ENCODE measurements around the gene MS4A7.

The MS4A7 gene

DNA sequence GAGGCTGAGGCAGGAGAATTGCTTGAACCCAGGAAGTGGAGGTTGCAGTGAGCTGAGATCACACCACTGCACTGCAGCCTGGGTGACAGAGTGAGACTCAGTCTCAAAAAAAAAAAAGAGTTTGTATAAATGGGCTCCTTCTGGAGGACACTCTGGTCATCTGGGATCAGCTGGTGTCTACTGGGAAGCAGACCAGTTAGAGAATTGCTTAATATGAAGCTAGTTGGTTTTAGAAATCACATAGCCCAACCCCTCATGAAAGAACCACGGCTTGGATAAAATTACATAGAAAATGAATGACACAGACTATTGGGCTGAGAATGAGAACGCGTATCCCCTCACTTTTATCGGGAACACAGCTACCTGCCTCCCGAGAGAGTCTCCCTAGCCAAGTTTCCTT lies 14.7 kb downstream of the MS4A7 start:
- no peaks in the 10 kb centered on the region for H3K36me3 ChIP-seq (ENCODE audit: control insufficient read depth in 2 of 2, insufficient read depth in 2 of 2, low read length in 2 of 2)
- H3K27ac ChIP-seq (ENCODE audit: low read depth in 2 of 2, low read length in 2 of 2), result no peak overlapping the region
- no peak overlapping the region for H3K9ac ChIP-seq (ENCODE audit: low read depth in 1 of 2, low read length in 2 of 2)
- no peak overlapping the region for H3K4me3 ChIP-seq (ENCODE audit: low read length in 2 of 2)
- no peaks in the 10 kb centered on the region for H3K4me1 ChIP-seq (ENCODE audit: control insufficient read depth in 2 of 2, insufficient read depth in 2 of 2, low read length in 2 of 2)
- H3K27me3 ChIP-seq (ENCODE audit: control insufficient read depth in 2 of 2, insufficient read depth in 2 of 2, low read length in 2 of 2), result no peaks in the 10 kb centered on the region
- H3K9me3 ChIP-seq (ENCODE audit: control insufficient read depth in 2 of 2, low read length in 2 of 2), result no peaks in the 10 kb centered on the region

- no peaks in the 10 kb centered on the region for H3K4me1 ChIP-seq (ENCODE audit: control insufficient read depth in 2 of 2, insufficient read depth in 2 of 2, low read length in 2 of 2)
- no peaks in the 10 kb centered on the region for H3K27me3 ChIP-seq (ENCODE audit: control insufficient read depth in 2 of 2, insufficient read depth in 2 of 2, low read length in 2 of 2)
- no peak overlapping the region for H3K27ac ChIP-seq (ENCODE audit: low read depth in 2 of 2, low read length in 2 of 2)
- H3K9ac ChIP-seq (ENCODE audit: low read depth in 1 of 2, low read length in 2 of 2), result no peak overlapping the region
- H3K36me3 ChIP-seq (ENCODE audit: control insufficient read depth in 2 of 2, insufficient read depth in 2 of 2, low read length in 2 of 2), result no peaks in the 10 kb centered on the region
- H3K4me3 ChIP-seq (ENCODE audit: low read length in 2 of 2), result no peak overlapping the region
- no peaks in the 10 kb centered on the region for H3K9me3 ChIP-seq (ENCODE audit: control insufficient read depth in 2 of 2, low read length in 2 of 2)
Observed at GRCh38 chr11:60394666-60395380, 16.5 kb downstream of the MS4A7 start.

DNA sequence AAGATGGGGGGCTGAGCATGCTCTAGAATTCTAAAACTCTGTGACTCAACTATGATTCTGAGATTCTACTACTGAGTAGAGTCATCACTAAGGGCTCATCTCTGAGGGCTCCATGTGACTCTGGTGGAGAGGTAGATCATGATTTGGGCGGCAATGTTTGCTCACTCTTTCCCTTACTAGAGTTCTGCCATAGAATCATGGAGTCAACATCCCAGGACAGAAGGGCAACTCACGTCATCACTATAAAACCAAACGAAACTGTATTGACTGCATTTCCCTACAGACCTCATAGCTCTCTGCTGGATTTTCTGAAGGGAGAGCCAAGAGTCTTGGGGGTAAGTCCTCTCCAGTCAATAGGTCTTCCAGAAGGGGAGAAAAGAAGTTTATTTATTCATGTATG lies 18.1 kb downstream of the MS4A7 start, which contains the start of gene MS4A14:
Gene MS4A14, plus strand, starts transcription at position 78 of the 400 bp plus-strand sequence. Its CDS starts 120 bp downstream, at position 198.
- Histone ChIP-seq H3K36me3 (ENCODE audit: control insufficient read depth in 2 of 2, insufficient read depth in 2 of 2, low read length in 2 of 2) (no peaks in the 10 kb centered on the region), H3K4me1 (ENCODE audit: control insufficient read depth in 2 of 2, insufficient read depth in 2 of 2, low read length in 2 of 2) (no peaks in the 10 kb centered on the region), H3K27ac (ENCODE audit: low read depth in 2 of 2, low read length in 2 of 2) (no peak within 1 kb of the TSS), H3K4me3 (ENCODE audit: low read length in 2 of 2) (no peak within 1 kb of the TSS), H3K9me3 (ENCODE audit: control insufficient read depth in 2 of 2, low read length in 2 of 2) (no peaks in the 10 kb centered on the region), H3K27me3 (ENCODE audit: control insufficient read depth in 2 of 2, insufficient read depth in 2 of 2, low read length in 2 of 2) (no peaks in the 10 kb centered on the region), H3K9ac (ENCODE audit: low read depth in 1 of 2, low read length in 2 of 2) (no peak within 1 kb of the TSS)

- Histone ChIP-seq H3K9me3 (ENCODE audit: control insufficient read depth in 2 of 2, low read length in 2 of 2) (no peaks in the 10 kb centered on the region), H3K4me1 (ENCODE audit: control insufficient read depth in 2 of 2, insufficient read depth in 2 of 2, low read length in 2 of 2) (no peaks in the 10 kb centered on the region), H3K27ac (ENCODE audit: low read depth in 2 of 2, low read length in 2 of 2) (no peak overlapping the region), H3K9ac (ENCODE audit: low read depth in 1 of 2, low read length in 2 of 2) (no peak overlapping the region), H3K4me3 (ENCODE audit: low read length in 2 of 2) (no peak overlapping the region), H3K36me3 (ENCODE audit: control insufficient read depth in 2 of 2, insufficient read depth in 2 of 2, low read length in 2 of 2) (no peaks in the 10 kb centered on the region), H3K27me3 (ENCODE audit: control insufficient read depth in 2 of 2, insufficient read depth in 2 of 2, low read length in 2 of 2) (no peaks in the 10 kb centered on the region)
Observed at GRCh38 chr11:60396799-60397198, 18.5 kb downstream of the MS4A7 start.

DNA sequence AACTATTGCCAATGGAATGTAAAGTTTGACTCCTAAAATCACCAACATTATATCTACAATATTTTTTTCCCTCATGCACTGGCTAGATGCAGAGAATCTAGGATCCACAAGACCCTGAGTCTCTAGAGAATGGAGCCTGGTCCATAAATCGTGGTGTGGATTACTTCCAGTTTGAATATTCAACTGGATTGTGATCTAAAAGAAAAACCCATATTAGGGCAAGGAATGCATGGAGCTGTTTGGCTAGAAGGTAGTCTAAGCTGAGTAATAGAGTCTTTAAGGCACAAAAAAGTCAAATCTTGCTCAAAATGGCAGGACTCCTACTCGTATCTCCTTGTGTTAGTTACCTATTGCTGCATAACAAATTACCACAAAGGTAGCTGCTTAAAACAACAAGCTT lies 41.7 kb downstream of the MS4A7 start:
- Histone ChIP-seq H3K27me3 (ENCODE audit: control insufficient read depth in 2 of 2, insufficient read depth in 2 of 2, low read length in 2 of 2) (no peaks in the 10 kb centered on the region), H3K36me3 (ENCODE audit: control insufficient read depth in 2 of 2, insufficient read depth in 2 of 2, low read length in 2 of 2) (no peaks in the 10 kb centered on the region), H3K27ac (ENCODE audit: low read depth in 2 of 2, low read length in 2 of 2) (no peak overlapping the region), H3K4me1 (ENCODE audit: control insufficient read depth in 2 of 2, insufficient read depth in 2 of 2, low read length in 2 of 2) (no peaks in the 10 kb centered on the region), H3K9me3 (ENCODE audit: control insufficient read depth in 2 of 2, low read length in 2 of 2) (no peaks in the 10 kb centered on the region), H3K4me3 (ENCODE audit: low read length in 2 of 2) (no peak overlapping the region), H3K9ac (ENCODE audit: low read depth in 1 of 2, low read length in 2 of 2) (no peak overlapping the region)

- H3K9me3 ChIP-seq (ENCODE audit: control insufficient read depth in 2 of 2, low read length in 2 of 2), result no peaks in the 10 kb centered on the region
Observed at GRCh38 chr11:60422609-60423008, 44.3 kb downstream of the MS4A7 start.

GRCh38 chr11:60428517-60428916 lies 50.2 kb downstream of the MS4A7 start:
- Histone ChIP-seq H3K36me3 (ENCODE audit: control insufficient read depth in 2 of 2, insufficient read depth in 2 of 2, low read length in 2 of 2) (no peaks in the 10 kb centered on the region), H3K4me3 (ENCODE audit: low read length in 2 of 2) (no peak overlapping the region), H3K27ac (ENCODE audit: low read depth in 2 of 2, low read length in 2 of 2) (no peak overlapping the region), H3K4me1 (ENCODE audit: control insufficient read depth in 2 of 2, insufficient read depth in 2 of 2, low read length in 2 of 2) (no peaks in the 10 kb centered on the region), H3K27me3 (ENCODE audit: control insufficient read depth in 2 of 2, insufficient read depth in 2 of 2, low read length in 2 of 2) (peaks cover 0 to 7% of the 10 kb centered on the region in 2 donors), H3K9me3 (ENCODE audit: control insufficient read depth in 2 of 2, low read length in 2 of 2) (no peaks in the 10 kb centered on the region), H3K9ac (ENCODE audit: low read depth in 1 of 2, low read length in 2 of 2) (no peak overlapping the region)

More at GRCh38 chr11:60422609-60423008, 44.3 kb downstream of the MS4A7 start:
- Histone ChIP-seq H3K4me1 (ENCODE audit: control insufficient read depth in 2 of 2, insufficient read depth in 2 of 2, low read length in 2 of 2) (no peaks in the 10 kb centered on the region), H3K27me3 (ENCODE audit: control insufficient read depth in 2 of 2, insufficient read depth in 2 of 2, low read length in 2 of 2) (no peaks in the 10 kb centered on the region), H3K27ac (ENCODE audit: low read depth in 2 of 2, low read length in 2 of 2) (no peak overlapping the region), H3K36me3 (ENCODE audit: control insufficient read depth in 2 of 2, insufficient read depth in 2 of 2, low read length in 2 of 2) (no peaks in the 10 kb centered on the region), H3K4me3 (ENCODE audit: low read length in 2 of 2) (no peak overlapping the region), H3K9ac (ENCODE audit: low read depth in 1 of 2, low read length in 2 of 2) (no peak overlapping the region)

DNA sequence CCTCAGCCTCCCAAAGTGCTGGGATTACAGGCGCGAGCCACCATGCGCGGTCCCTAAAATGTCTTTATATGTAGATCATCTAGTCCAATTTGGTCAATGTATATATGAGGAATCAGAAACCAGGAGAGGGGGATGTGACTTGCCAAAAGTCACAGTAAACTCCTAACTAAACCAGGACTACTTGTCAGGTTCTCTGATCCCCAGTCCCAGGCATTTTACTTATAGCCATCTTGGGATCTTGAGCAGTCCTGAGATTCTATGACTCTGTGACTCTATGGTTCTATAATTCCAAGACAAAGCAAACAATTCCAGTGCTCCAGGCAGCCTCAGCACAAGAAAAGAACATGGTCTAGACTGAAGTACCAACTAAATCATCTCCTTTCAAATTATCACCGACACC lies 50.9 kb downstream of the MS4A7 start, which contains the start of gene MS4A5:
Gene MS4A5, plus strand, starts transcription at position 301 of the 400 bp plus-strand sequence. CDS start 103 bp downstream, outside the sequence.
- no peak within 1 kb of the TSS for H3K4me3 ChIP-seq (ENCODE audit: low read length in 2 of 2)
- H3K9me3 ChIP-seq (ENCODE audit: control insufficient read depth in 2 of 2, low read length in 2 of 2), result no peaks in the 10 kb centered on the region
- H3K9ac ChIP-seq (ENCODE audit: low read depth in 1 of 2, low read length in 2 of 2), result no peak within 1 kb of the TSS
- H3K27ac ChIP-seq (ENCODE audit: low read depth in 2 of 2, low read length in 2 of 2), result no peak within 1 kb of the TSS
- peaks cover 0 to 7% of the 10 kb centered on the region in 2 donors for H3K27me3 ChIP-seq (ENCODE audit: control insufficient read depth in 2 of 2, insufficient read depth in 2 of 2, low read length in 2 of 2)
- H3K36me3 ChIP-seq (ENCODE audit: control insufficient read depth in 2 of 2, insufficient read depth in 2 of 2, low read length in 2 of 2), result no peaks in the 10 kb centered on the region
- no peaks in the 10 kb centered on the region for H3K4me1 ChIP-seq (ENCODE audit: control insufficient read depth in 2 of 2, insufficient read depth in 2 of 2, low read length in 2 of 2)

DNA sequence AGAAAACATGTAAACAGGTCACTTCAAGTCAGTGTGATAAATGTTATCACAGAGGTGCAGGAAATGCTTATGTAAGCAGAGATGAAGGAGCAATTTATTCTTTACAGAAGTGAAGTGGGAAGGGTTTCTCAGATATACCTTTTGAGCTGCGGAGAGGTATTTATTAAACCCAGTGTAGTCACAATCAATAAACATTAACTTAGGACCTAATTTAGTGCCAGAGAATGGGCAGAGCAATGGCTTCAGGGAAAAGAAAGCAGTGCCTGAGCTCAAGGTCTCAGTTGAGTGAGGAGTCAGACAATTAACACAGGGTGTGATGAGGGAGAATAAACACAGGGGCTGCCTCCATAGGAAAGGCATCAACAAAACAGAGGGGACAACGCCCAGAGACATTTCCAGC lies 52.9 kb downstream of the MS4A7 start:
- Histone ChIP-seq H3K9me3 (ENCODE audit: control insufficient read depth in 2 of 2, low read length in 2 of 2) (no peaks in the 10 kb centered on the region), H3K9ac (ENCODE audit: low read depth in 1 of 2, low read length in 2 of 2) (no peak overlapping the region), H3K27me3 (ENCODE audit: control insufficient read depth in 2 of 2, insufficient read depth in 2 of 2, low read length in 2 of 2) (peaks cover 0 to 7% of the 10 kb centered on the region in 2 donors), H3K27ac (ENCODE audit: low read depth in 2 of 2, low read length in 2 of 2) (no peak overlapping the region), H3K36me3 (ENCODE audit: control insufficient read depth in 2 of 2, insufficient read depth in 2 of 2, low read length in 2 of 2) (no peaks in the 10 kb centered on the region), H3K4me3 (ENCODE audit: low read length in 2 of 2) (no peak overlapping the region), H3K4me1 (ENCODE audit: control insufficient read depth in 2 of 2, insufficient read depth in 2 of 2, low read length in 2 of 2) (no peaks in the 10 kb centered on the region)

GRCh38 chr11:60433401-60433800 lies 55.1 kb downstream of the MS4A7 start:
- no peaks in the 10 kb centered on the region for H3K36me3 ChIP-seq (ENCODE audit: control insufficient read depth in 2 of 2, insufficient read depth in 2 of 2, low read length in 2 of 2)

More at GRCh38 chr11:60433401-60433800, 55.1 kb downstream of the MS4A7 start:
- H3K27me3 ChIP-seq (ENCODE audit: control insufficient read depth in 2 of 2, insufficient read depth in 2 of 2, low read length in 2 of 2), result peaks cover 0 to 7% of the 10 kb centered on the region in 2 donors
- no peak overlapping the region for H3K4me3 ChIP-seq (ENCODE audit: low read length in 2 of 2)
- H3K9me3 ChIP-seq (ENCODE audit: control insufficient read depth in 2 of 2, low read length in 2 of 2), result no peaks in the 10 kb centered on the region
- H3K9ac ChIP-seq (ENCODE audit: low read depth in 1 of 2, low read length in 2 of 2), result no peak overlapping the region
- H3K27ac ChIP-seq (ENCODE audit: low read depth in 2 of 2, low read length in 2 of 2), result no peak overlapping the region
- no peaks in the 10 kb centered on the region for H3K4me1 ChIP-seq (ENCODE audit: control insufficient read depth in 2 of 2, insufficient read depth in 2 of 2, low read length in 2 of 2)
